GM19463 (cell line): ENCODE data around the gene ARHGAP23.

Experiments
- ATAC-seq: cut with Tn5 transposase; IDR thresholded peaks from one replicate; pipeline ENCODE4 v1.9.1; 2021; ENCODE audit warnings: mild to moderate bottlenecking, moderate library complexity; ENCODE audit not compliant: unreplicated experiment

Gene ARHGAP23

DNA sequence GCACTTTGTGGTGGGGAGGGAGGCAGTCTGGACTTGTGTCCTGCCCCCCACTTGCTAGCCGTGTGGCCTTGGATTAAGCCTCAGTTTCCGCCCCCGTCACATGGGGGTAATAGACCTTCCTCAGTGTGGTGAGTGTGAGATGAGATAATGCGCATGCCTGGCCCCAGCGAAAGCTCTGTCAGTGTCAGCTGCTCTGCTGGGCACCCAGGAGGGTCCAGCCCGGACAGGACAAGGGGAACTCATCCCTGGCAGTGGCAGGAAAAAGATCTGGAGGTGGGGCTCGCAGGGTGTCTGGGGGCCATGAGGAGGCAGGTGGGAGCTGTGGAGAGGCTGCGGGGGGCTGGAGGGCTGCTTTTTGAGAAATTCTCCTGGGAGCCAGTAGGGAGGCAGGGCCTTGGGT, 114.0 kb downstream of the ARHGAP23 start:
- no peak for ATAC-seq

DNA sequence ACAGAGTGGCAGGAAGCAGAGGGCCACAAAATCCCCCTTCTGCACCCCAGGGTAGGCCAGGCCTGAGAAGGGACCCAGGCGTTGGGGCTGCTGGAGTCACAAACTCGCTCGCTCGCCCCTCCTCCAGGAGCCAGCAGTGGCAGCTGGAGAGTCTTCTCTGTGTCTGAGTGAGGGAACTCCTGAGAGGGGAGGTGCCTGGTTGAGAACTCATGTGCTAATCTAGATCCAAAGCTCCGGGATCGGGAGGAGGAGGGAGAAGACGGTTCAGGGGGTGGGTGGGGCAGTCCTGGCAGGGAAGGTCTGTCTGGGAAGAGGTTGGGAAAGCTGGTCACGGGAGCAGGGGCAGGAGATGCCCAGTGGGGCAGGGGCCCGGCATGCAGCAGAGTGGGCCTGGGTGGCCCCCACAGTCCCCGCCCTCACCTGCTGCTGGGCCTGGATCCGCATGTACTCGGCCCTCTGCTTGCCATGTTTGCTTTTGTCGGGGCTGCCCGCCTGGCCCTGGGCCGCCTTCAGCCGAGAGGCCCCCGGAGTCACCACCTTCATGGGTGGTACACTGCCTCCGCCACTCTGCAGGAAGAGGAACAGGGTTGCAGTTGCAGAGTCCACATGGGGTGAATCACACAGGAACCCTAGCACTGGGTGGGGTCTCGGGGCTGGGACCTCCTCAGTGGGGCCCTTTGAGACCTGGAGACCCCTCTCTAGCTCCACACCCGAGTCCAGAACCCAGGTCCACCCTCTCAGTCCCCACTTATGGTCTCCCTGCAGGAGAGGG, 115.3 kb downstream of the ARHGAP23 start:
- ATAC-seq: no peak

DNA sequence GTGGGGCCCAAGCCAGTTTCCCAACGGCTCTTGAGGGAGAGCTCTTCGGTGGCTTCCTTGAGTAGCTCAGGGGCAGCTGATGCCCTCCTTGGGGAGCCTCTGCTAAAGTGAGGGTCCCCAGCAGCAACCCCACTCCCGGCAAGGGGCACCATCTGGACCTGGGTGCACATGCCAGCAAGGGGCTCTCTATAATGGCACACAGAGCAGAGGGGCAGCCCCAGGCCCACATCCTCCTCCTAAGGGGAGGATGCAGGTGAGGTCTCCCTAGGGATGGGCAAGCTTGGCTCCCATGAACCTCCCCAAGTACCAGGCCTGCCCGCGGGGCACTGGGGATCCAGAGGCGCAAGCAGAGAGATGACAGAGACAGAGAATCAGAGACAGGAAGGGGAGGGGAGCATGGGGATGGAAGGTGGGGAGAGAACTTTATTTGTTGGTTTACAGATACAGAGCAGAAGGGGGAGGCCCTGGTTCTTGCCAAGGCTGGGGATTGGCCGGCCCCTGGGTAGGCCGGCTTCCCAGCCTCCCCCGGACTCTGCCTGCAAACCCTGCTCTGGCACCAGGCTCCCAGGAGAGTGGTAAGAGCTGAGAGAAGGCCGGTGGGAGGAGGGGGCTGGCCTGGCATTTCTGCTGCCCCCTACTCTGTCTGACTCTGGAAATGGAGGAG, 116.0 kb downstream of the ARHGAP23 start:
- no peak for ATAC-seq

DNA sequence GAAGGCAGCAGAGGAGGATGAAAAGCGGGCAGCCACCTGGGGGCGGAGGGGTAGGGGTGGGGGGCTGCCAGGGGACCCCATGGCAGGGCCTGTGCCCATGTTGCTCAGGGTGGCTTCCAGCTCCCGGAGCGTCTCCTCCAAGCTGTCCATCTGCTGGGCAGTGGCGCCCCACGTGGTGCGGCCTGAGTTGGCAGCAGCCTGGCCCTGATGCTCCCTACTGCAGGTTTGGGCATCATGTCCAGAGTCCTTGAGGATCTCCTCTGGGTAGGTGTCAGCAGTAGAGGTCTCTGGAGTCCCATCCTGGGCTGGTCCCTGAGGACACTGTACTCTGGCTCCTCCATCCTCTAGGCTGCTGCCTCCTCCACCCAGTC, 116.6 kb downstream of the ARHGAP23 start:
- ATAC-seq: no peak

DNA sequence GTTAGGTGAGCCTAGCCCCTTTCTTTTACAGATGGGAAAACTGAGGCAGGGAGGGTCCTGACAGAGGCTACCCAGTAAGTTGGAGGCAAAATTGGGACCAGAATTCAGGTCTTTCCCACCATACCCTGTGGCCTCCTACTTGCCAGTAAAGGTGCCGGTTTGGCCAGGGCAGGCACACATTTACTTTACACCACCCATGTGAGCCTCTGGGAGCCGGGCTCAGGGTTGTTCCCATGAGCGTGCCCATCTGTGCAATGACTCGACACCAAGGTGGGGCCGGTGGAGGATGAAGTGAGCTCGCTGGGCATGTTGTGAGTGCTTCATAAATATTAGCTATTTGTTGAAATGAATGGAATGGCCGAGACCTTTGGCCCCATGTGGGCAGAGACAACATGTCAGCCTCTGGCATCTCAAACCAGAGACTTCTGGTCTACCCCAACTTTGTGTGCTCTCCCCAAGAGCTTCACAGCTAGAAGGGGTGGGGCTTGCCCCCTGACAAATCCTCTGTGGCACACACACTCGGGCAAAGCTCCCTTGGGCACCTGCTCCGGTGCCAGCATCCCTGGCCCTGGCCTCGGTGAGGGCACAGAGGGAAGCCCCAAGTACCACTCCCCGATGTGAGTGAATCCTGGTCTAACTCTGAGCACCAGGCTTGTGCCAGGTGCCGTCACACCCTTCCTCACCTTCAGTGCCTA, 117.4 kb downstream of the ARHGAP23 start:
- no peak for ATAC-seq

DNA sequence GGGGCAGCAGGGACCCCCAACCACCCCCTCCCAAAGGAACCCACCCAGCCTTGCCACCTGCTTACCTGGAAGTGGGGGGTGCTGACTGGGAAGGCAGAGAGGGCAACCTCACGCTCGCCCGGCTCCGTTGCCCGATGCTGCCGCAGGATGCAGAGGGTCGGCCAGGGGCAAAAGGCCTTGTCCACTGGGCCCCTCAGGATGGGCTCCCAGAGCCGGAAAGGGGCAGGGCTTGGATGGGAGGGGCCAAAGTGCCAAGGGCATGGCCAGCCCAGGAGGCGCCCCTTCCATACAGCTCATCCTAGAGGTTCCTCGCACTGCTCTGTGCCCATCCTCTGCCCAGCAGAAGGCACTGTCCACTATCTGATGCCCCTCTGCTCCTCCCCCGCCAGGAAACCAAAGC, 118.1 kb downstream of the ARHGAP23 start:
- ATAC-seq: no peak

DNA sequence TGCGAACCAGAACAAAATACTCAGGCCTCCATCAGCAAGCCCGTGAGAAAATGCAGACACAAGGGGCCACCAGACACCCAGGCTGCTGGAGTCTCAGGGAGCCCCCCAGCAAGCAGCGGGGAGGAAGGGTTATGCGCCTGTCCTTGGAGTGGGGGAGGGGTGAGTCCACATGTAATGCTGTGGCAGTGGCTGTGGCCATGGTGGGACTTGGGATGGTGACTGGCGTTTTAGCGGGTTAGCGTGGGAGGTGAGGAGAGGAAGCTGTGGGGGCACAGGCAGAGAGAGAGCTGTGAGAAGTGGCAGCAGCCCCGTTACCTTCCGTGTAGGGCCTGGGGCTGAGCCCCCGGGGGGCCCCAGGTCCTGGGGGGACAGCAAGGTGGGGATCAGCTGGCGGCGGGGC, 119.2 kb downstream of the ARHGAP23 start:
- ATAC-seq: no peak

DNA sequence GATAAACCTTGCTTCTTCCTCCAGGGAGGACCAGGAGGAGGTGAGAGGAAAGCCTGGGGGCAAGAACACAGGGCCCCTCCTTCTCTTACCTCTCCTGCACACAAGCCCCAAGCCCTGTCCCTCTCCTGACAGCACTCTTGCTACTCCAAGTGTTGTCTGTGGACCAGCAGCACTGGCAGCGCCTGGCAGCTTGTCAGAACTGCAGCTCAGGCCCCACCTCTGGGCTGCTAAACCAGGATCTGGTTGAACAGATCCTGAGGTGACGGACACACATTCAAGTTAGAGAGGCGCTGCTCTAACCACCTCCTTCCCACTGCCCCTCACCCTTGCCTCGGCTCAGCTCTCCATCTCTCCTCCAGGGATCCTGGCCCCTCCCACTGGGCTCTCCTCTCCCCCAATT, 121.0 kb downstream of the ARHGAP23 start:
- no peak for ATAC-seq

DNA sequence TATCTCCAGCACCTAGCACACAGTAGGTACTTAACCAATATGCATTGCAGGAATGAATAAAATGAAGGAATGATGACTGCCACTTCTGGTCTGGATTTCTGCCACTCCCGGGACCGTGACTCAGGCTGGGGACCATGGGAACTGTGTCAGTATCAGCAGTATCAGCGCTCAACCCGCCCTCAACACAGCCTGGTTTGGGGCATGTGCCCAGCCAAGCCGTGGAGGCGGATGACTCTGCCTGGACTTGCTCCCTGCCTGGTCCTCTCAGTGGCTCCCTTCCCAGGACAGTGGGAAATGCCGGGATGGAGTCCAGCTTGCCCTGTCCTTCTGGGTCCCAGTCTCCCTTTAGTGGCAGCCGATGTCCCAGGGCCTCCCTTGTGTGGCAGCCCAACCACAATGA, 122.4 kb downstream of the ARHGAP23 start:
- ATAC-seq: no peak

DNA sequence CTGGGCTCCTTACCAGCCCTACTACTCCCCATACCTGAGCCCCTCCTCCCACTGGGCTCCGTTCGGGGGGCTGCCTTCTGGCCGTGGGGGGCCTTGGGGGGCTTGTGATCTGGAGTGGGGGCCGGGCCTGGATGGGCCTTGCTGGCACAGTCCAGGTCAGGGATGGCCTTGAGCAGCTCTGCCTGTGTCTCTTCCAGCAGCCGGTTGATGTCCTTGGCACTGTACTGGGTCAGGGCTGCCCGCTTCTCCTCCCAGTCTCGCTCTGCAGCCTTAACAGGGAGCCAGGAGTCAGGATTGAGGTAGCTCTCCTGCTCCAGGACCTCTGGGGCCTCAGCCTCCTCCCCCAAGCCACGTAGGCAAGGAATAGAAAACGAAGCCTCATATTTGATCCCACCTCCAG, 122.9 kb downstream of the ARHGAP23 start:
- ATAC-seq: no peak

DNA sequence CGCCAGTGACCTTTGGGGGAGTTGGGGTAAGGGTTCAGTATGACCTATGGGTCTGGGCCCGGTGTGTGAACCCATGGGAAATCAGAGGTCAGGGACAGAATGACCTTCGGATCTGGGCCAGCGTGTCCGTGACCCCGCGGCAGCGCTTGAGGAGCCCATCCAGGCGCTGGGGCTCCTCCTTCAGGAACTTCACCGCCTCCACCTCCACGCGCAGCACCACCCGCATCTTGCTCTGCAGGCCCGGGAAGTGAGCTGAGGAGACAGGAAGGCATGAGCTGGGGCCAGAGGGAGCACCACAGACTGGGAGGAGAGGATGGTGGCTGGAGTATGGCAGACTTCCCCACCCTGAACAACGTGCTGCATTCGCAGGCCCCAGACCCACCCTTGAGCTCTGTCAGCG, 124.1 kb downstream of the ARHGAP23 start:
- no peak for ATAC-seq

DNA sequence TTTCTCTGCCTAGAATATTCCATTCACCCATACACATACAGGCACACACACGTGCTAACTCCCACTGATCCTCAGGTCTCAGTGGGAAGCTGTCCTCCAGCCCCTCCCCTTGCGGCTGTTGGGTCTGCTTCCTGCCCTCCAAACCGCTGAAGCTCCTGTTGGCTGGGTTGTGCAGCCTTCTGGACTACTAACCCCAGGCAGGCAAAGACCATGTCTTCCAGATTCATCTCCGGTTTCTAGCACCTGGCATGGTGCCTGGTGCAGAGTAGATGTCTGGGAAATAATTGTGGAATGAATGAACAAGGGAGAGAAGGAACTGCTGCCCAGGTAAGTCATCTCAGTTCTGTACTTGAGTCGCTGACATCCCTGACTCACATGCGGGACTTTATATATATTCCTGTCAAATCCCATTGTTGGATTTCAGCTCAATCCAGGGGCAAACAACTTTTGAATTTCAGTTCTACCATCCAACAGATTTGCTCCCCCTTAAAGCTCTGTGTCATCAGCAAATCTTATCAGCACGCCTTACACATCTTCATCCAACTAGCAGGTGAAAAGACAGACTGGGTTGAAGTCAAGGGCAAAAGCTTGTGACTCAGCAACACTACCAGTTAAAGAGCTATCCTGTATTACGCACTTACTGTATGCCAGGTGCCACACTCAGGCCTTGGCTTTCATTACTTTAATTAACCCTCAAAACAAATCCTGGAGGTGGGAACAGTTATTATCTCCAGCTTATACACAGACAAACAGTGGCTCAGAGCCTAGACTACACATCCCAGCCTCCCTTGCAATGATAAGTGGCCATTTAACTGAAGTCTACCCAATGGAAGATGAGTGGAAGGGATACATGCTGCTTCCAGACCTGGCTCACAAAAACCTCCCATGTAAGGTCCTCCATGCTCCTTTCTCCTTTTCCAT, 126.4 kb downstream of the ARHGAP23 start:
- ATAC-seq: no peak

DNA sequence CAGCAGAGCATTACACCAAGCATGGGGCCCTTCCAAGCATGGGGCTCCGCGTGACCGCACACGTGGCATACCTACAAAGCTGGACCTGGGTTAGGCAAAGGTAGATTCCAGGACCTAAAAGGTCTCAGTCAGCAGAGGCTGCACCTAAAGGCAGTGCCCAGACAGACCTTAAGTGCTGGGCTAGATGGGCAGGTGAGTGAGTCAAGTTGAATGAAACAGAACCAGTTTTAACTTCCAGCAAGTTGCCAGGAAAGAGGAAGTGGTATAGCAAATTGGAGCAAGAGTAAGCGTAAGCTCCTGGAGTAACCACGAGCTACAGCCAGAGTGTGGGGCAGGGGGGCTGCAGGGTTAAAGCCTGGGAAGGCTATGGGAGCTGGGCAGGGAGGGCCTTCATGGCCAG, 128.0 kb downstream of the ARHGAP23 start:
- ATAC-seq: no peak

DNA sequence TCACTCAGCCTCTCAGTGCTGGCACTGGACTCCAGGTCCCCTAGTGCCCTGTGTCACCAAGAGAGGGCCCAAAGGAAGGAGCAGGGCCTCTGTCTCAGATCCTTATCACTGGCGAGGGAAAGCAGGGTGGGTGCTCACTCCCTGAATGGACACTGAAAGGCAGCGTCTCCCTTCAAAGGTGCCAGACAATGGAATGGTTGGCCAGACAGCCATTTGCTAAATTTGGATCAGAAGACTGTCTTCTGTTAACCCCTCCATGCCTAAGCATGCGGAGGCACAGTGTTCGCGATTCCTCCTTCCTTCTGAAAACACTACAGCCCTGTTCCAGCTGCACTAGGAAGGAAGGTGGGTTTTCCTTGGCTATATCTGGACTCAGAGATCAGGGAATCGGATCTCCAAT, 129.1 kb downstream of the ARHGAP23 start:
- ATAC-seq: no peak

DNA sequence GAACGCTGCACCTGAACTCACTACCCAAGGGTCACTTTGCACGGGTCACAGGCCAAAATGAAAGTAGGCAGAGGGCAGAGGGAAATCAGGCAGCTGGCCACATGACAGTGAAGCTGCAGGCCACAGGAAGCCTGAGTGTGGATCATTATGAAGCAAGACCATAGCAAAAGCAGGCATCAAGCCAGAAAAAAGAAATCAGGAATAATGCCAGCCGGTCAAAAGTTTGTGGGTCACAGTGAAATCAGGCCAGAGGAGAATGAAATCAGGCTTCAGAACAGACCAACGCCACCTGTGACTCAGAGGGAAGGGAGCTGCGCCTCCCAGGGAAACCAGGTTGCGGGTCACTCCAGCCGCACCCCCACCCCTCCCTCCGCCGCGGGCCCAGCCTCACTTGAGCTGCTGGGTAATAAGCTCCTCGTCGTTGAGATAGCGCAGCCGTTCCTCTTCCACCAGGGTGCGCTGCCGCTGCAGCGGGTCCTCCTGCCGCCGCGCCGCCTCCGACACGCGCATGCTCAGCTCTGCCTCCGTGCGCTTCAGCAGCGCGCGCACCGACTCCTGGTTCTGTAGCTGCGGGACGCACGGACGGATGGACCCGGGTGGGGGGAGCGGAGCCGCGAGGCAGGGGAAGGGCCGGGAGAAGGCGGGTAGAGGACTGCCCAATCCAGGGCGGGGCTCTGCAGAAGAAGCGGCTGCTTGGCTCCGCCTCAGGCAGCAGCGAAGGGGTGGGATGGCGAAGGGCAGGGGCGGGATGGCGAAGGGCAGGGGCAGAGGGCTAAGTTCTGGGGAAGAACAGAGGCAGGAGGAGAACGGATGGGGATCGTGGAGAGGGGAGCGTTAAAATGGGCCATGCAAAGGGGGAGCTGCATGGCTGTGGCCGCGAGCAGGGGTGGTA, 129.8 kb downstream of the ARHGAP23 start:
- no peak for ATAC-seq

DNA sequence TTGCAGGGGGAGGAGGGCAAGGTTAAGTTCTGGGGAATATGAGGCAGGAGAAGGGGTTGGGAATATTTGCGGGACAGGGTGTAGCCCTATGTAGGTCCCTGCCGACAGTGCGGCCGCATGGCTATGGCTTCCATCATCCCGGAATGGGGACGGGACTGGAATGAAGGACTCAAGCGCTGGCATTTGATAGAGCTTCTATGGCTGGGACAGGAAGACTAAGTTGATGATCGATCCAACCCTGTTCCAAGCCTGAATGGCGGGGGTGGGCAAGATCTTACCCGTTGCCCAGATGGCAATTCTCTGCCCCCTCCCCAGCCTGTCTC, 130.4 kb downstream of the ARHGAP23 start:
- no peak for ATAC-seq

DNA sequence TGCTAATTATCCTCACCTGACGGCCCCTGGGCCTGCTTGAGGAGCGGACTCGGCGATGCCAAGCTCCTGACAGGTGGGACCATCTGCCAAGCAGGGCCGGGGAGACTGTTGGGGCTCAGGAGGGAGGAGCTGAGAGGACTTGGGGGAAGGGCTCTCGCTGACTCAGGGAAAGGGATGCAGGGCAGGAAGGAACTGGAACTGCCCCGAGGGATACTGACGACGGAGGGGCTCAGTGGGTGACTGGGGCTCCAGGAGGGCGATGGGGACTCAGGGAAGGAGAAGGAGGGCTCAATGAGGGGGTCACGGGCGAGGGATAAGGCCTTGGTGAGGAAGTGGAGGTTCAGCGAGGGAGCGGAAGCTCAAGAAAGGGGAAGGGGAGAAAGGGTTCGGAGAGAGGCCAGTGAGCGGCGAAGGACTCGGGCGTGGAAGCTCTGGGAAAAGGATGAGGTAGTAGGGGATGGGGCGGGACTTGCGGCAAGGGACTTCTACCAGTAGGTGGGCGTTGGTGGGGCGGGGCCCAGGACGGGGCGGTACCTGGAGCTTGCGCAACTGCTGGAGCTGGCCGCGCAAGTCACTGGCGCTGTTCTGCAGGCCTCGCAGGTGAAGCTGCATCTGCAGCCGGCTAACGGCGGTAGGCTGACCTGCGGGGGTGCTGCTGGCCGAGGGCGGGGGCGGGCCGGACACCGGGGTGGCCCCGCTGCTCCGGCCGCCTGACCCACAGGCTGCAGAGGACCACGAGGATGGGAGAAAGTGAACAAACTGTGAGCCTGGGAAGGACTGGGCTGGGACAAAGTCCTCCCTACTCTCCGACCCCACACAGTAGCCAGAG, 131.0 kb downstream of the ARHGAP23 start:
- peak; percentile 77 for ATAC-seq

DNA sequence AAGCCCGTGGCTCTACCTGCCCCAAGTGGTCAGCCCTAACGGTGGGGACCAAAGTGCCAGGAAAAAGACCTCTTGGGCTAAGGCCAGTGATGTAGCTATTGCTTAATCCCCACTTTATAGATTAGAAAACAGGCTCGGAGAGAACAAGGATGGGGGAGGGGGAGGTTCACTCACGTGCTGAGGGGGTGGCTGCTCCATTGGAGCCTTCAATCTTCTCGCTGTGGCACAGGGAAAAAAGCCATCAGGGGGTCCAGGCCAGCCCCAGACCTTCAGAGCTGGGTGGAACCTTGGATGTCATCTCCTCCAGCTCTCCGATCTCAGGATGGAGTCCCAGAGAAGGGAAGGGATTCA, 131.6 kb downstream of the ARHGAP23 start:
- no peak for ATAC-seq

DNA sequence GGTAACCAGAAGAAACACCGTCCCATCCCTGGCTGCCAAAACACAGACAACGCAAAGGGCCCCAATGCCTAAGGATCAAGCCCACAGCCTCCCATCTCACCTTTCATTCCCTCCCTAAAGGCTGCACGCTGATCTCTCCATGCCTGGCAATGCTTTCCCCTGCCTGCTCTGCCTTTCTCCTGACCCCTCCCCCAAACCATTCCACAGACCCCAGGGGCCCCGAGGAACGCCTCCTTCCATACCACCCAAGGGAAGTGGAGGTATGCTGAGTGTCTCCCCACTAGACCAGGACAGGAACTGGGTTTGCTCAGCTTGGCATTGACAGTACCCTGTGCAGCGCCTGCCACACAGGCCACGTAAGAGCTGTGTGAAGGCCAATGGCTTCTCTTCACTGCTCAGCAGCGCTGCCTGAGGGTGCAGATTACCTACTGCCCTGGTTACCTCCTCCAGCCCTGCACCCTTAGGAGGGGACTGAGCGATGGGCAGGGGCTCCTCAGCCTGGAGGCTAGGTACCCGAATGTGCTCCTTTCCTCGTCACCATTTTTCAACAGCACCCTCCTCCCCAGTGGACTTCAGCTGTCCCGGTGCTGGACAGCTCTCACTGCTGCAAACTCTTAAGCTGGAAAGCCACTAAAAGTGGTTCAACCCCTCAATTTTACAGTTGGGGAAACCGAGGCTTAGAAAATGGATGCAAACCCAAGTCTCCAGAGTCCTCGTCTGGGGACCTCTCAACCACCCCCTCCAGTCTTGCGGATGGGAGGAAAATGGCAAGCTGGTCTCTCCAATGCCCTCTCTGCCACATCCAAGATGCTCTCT, 132.4 kb downstream of the ARHGAP23 start:
- ATAC-seq: no peak
